SHP77 (cell line): ENCODE data around the gene TCF3.

Source experiments
- DNase-seq, 2 experiments: peaks; one replicate each; lab custom pipeline; 2025; lab: John Stamatoyannopoulos, UW

TCF3 gene

DNA sequence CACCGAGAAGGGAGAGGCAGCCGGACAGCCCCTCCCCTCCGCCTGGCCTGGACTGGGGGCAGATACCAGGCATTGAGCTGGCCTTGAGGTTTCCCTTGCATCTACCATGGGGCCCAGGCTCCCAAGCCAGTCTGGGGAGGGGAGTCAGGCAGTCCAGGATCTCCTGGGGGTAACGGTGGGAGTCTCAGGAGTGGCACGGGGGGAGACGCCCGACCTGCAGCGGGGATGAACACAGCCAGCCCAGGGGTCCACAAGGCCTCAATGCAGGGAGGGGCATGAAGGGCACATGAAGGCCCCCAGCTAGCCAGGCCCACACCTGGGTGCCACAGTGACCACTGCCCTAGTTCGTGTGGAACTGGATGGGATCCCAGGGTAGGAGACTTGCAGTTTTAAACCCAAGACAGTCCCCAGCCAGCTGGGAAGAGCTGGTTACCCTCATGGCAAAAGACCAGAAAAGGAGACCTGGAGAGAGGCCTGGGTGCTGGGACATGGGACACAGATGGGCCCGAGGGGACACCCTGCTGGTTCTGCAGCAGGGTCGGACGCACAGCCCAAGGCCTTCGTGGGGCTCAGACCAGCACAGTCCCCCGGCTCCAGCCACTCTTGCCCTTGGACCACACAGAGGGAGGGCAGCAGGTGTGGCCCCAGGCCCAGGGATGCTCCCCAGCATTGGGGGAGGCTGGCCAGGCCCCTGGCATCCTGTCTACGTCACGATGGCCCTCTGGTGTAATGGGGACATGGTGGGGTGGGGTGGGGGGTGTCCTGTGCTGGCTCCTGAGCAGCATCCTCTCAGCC is 42.5 kb downstream of the TCF3 start:
- DNase-seq = no peak

DNA sequence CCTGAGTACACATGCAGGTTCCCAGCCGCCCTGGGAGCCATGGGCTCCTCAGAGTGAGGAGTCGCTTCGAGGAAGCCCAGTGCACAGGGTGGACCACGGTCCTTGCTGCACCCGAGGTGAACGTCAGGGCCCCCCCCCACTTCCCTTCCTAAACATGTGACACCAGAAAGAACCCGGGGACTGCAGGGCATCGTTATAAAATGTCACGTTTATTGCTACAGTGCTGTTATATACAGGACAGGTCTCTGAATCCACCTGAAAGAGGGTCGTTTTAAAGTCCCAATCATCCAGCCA is 43.4 kb downstream of the TCF3 start:
- no peak for DNase-seq

DNA sequence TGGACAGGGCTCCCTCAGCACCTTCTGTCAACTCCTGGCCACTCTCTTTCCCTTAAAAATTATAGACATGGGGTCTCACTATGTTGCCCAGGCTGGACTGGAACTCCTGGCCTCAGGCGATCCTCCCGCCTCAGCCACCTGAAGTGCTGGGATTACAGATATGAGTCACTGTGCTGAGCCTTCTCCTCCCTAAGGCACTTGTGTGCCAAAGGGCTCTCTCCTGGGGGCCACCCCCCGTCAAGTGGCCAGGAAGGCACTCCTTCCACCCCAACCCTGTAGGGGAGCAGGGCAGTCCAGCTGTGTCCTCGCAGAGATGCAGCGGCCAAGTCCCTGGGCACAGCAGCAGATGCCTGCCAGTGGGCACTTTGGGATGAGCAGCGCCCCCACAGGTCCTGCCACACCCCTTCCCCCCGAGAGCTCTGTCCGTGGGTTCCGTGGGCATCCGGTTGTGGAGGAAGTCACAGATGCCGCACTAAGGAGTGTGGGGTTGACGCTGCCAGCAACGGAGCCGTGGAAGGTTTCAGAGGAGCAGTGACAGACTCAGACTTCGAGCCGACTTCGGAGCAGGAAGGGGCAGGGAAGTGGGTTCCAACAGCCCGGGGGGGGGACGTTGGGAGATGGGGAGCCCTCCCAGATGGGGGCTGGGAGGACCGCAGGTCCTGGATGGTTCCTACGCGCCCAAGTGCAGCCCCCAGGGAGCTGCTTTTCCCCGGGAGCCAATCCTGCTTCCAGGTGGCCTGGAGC is 43.9 kb downstream of the TCF3 start:
- DNase-seq = no peak

DNA sequence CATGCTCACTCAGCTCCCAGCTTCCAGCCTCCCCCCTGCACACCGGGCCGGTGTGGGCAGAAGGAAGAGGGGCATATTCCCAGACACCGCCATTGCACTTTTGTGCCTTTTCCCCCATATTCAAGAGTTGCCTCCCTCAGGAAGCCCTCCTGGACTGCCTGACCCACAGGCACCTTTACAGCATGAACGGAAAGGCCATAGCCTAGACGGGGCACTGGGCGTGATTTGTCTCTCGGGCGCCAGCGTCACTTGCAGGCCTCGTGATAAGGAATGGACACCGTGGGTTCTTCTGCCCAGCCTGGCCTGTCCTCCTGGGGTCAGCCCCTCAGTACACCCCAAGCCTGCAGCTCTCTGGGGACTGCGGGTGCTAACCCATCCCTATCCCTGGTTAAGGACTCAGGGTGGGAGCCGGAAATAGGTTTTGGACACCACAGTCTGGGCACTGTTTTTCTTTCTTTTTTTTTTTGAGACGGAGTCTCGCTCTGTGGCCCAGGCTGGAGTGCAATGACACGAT is 46.2 kb downstream of the TCF3 start:
- DNase-seq = no peak

DNA sequence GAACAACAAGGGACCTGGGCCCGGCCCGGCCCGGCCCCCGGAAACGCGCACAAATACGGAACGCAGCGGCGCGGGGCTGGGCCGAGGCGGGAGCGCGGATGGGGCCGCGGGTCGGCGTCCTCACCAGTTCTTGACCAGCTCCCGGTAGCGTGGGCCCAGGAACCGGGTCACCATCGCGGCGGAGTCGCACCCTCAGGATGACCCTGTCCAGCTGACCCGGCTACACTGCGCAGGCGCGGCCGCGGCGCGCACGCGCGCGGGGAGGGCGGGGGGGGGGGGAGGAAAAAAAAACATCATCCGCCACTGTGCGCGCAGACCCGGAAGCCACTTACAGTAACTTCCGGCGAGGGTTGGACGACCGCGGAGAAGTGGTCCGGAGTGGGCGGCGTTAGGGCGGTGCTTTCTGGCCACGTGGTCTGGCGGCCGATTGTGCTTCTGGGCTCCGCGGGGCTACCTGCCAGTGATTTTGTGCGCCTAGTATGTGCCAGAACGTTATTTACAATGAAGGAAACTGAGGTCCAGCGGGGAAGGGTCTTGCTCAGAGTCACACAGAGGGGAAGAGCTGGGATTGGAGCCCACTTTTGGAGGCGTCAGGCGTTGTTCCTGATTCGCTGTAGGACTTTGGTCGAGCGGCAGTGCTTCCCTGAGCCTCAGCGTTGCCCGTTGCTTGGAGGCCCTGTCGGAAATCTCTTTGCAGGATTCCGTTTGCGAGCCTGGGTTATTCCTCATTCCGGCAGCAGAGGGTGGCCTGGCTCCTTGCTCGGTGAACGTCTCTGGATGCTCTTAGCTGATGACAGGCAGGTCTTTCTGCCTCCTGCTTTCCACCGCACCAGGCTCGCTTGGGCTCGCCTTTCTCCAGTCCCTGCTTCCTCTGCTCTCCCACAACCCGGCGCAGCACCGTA is 46.9 kb downstream of the TCF3 start, which contains the start of gene UQCR11:
UQCR11 (minus strand) TSS at position 227 of the 902 bp plus-strand sequence; CDS start at position 174, 53 bp downstream.
- DNase-seq = peak; percentile 90 to 92

DNA sequence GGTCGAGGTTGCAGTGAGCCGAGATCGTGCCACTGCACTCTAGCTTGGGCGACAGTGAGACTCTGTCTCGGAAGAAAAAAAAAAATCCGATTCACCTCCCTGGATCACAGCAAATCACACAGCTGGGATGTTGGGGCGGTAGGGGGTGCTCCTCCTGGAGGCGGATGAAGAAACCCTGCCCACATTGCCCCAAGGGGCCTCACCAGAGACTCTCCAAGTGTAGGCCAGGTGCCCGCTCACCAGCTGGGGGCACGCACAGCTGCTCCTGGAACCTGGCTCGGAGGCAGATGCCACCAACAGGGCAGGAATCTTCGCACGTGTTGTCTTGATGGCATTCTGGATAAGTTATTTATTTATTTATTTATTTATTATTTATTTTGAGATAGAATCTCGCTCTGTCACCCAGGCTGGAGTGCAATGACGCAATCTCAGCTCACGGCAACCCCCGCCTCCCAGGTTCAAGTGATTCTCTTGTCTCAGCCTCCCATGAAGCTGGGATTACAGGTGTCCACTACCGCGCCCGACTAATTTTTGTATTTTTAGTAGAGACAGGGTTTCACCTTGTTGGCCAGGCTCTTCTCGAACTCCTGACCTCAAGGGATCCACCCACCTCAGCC is 50.2 kb downstream of the TCF3 start:
- DNase-seq = no peak

DNA sequence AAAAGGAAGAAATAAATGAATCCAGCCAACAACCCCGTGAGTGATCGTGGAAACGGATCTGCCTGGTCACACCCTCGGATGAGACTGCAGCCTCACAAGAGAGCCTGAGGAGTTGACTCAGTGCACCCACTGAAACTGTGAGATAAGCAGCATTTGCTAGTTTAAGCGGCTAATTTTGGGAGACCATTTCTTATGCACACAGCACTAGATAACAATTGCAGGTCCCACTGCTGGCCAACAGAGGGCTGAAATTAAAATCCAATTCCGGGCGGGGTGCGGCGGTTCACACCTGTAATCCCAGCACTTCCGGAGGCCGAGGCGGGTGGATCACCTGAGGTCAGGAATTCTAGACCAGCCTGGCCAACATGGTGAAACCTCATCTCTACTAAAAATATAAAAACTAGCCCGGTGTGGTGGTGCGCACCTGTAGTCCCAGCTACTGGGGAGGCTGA is 50.8 kb downstream of the TCF3 start:
- DNase-seq = no peak

DNA sequence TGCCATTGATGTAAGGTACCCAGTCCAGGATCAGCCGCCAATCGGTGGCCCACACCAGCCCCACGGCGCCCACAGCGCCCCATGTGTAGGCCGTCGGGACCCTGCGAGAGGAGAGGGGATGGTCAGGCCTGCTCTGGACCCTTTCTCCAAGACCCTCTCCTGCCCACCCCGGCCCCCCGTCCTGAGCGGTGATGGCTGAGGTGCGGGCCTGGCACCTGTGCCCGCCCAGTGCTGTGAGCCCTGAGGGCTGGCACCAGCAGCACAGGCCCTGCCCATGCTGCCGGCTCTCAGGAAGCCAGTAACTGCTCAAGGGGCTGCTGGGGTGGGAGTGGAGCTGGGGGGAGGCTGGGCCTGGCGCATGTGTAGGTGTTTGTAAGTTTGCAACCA is 53.0 kb downstream of the TCF3 start:
- DNase-seq = no peak

DNA sequence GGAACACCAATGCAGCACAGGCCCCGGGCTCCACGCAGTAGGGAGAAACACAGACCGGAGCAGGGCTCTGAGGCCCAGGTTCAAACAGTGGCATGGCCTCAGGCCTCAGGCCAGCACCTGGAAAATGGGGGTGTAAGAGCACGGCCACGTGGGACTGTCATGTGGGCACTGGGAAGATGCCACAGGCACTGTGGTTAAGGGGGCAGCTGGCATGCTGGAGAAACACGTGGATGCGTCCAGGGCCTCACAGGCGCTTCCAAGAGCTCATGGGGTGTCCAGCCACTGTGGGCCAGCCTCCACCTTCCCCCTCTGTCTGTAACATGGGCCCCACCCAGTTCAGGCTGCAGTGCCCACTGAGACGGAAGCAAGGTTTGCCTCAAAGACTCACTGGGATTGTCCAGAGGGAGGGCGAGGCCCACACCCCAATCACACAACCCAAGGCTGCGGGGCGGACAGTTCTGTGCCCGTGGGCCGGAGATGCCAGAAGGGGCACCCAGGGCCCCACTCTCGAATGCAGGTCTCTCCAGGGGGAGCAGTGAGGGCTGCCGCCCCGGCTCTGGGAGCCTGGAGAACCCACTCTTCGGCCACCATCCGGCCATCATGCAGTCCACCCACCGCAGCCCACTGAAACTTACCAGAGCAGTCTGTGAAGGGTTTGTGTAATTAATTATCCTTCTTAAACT is 53.5 kb downstream of the TCF3 start:
- no peak for DNase-seq

DNA sequence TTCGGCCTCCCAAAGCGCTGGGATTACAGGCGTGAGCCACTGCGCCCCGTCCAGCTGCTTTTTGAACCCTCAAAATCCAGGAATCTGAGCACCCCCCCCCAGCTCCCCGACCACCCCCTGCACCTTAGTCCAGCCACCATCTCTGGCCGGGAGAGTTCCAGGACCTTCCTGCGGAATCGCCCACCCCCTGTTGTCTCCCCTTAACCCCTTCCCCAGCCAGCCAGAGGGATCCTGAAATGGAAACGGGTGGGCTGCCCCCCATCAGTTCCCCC is 59.0 kb downstream of the TCF3 start:
- no peak for DNase-seq

DNA sequence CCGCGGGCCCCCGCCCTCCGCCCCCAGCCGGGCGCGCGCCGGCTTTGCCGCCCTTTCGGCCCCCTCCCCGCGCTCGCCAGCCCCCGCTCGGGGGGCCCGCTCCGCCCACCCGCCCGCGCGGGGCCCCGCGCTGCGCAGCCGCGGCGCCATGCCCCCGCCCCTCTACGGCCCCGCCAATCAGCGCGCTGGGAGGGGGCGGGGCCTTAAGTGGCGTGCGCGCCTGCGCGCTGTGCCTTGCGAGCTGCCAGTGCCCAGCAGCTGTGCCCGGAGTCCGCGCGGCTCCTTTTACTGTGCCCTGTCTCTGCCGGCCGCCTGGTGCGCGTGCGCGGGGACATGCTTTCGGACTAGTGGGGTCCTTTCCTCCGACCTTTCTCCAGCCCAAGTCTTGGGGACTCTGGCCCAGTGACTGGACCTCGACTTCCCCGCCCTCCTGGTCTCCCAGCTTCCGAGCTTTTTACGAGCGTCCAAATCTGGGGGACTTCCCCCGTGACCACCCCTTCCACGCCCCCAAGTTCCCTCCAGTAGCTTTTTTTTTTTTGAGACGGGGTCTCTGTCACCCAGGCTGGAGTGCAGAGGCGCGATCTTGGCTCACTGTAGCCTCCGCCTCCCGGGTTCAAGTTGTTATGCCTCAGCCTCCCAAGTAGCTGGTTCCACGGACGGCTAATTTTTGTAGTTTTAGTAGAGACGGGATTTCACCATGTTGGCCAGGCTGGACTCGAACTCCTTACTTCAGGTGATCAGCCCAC is 59.5 kb downstream of the TCF3 start, which contains the start of gene MBD3:
MBD3 (minus strand) TSS at position 111 of the 746 bp plus-strand sequence. CDS start 234 bp downstream, outside the sequence.
- peak; percentile 89 to 92 for DNase-seq

DNA sequence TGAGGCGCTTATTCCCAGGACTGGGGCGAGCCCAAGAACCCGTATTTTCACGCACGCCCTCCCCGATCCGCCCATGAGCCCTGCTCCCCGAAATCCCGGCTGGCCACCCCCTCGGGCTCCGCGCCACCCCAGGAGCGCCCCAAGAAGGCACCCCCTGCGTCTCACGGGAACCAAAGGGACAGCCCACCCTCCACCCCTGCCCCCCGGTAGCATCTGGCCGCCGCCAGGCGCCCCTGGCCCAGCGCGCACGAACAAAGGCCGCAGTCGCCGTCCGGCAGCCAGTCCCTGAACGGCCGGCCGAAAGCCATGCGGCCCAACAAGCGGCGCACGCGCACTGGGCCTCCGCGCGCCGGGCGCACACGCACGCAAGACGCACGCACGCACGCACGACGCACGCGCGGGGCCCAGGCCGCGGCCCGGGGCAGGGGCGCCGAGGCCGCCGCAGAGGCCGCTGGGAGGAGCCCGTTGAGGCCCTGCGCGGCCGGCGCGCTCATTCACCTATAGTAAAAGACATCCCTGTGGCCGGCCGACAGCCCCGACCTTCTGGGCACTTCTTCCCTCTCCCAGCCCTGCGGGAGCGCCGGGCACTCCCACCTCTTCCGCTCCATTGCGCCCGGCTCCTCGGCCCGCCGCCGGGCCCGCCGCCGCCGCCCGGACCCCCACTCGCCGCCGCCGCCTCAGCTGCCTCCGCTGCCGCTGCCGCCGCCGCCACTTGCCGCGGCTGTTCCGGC is 60.2 kb downstream of the TCF3 start:
- peak; percentile 84 to 87 for DNase-seq

DNA sequence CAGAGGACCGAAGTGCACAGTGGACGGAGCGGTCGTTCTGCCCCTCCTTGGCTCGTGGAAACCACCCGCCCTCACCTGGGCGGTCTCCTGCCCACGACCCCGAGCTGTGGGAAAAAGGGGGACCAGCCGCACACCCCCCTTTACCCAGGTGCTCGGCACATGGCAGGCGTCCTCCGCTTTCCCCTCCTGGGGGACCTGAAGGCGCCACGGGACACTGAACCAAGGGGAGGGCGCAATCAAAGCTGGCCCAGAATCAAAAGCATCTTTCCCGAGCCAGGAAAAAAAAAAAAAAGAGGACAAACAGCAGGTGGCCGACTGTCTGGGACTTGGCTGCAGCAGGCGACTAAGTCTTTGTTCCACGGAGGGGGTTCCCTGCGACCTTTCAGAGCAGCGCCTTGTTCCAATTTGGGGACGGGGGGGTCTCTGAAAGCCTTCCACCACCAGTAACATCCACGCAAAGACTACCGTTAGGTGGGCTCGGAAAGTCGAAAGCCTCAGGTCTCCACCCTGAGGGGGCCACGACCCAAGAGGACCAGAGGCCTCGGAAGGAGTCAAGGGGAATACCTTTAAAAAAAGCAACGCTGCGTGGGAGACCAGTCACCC is 60.9 kb downstream of the TCF3 start:
- DNase-seq = peak in 1 of 2 experiments; percentile 17

DNA sequence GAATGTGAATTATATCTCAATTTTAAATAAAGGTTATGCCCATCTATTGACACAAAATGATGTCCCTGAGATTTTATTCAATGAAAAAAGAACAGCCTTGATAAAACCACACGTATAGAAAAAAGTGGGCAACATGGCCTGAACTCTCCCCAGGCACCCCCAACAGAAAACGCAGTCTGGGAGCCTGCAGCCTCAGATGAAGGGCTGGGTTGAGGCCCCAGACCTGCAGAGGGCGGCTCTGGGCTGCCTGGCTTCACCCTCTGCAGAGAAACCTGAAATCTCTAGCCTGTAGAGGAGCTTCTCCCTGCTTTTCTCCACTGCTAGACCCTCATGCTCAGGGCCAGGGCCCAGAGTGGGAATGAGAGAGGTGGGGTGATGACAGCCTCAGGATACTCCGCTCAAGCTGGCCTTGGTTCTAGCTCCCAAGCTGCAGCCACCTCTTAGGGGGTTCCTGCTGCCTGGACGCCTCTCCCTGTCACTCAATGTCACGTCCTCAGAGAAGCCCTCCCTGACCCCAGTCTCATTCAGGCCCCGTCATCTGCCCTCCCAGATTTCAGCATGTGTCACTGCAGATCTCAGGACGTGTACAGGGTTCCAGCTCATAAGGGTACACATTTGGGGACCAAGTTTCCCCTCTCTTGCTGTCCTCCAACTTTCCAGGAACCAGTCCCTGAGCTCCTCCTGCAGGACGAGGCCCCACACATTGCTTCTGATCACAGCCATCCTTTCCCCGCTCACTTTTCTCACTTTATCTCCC is 61.6 kb downstream of the TCF3 start:
- DNase-seq = no peak

DNA sequence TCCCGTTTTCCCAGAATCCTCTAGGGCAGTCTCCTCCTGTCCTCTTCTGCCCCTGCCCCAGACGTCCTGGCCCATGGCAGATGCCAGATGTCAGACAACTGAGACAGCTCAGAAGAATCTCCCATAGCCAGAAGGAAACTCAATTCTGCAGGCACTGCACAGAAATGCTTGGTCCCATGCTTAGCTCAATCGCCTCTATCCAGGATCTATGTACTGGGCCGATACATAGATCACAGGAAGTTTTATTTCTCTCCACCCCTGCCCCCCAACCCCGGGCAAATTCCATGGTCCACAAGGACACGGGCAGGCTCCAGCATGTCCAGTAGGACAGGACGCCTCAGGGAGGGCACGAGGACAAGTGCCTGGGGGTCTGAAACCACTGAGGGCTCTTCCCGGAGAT is 64.5 kb downstream of the TCF3 start:
- DNase-seq = no peak

DNA sequence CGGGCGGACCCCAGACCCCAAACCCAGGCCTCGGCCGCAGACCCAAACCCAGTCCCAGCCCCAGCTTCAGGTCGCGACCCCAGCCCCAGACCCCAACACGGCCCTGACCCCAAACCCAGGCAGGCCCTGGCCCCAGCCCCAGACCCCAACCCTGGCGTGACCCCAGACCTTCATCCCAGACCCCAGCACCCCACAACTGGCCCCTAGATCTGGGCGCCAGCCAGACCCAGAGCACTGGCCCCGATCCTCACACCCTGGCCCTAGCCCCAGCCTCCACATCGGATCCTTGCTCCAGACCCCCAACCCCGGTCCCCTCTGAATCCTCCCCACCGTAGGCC is 67.2 kb downstream of the TCF3 start:
- DNase-seq = no peak

DNA sequence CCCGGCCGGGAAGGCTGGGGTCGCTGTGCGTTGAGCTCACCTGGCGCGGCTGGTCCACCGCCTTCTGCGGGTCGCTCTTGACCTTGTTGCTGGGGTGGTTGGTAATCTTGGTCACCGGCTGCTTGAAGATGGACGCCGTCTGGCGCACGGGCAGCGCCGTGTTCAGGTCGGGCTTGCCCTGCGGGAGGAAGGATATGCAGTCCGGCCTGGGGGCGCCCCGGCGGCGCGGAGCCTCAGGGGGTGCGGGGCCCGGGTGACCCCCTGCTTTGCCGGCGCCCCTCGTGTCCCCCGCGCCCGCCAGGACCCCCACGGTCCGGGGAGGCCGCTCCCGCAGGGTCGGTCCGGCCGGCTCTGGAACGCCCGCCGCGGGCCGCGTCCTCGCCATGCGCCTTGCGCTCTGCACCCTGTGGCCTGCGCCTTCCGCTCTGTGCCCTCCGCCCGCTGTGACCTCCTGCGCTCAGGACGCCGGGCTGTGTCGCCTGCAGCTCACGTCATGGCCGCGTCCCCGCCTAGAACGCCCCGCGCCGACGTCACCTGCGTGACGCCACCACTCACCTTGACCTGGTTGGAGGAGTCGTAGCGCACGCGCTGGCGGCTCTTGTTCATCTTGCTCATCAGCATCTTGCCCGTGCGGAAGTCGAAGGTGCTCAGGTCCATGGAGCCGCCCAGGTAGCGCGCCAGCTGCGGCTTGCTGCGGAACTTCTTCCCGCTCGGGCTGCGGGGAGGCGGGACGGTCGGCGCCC is 67.7 kb downstream of the TCF3 start:
- DNase-seq = no peak

DNA sequence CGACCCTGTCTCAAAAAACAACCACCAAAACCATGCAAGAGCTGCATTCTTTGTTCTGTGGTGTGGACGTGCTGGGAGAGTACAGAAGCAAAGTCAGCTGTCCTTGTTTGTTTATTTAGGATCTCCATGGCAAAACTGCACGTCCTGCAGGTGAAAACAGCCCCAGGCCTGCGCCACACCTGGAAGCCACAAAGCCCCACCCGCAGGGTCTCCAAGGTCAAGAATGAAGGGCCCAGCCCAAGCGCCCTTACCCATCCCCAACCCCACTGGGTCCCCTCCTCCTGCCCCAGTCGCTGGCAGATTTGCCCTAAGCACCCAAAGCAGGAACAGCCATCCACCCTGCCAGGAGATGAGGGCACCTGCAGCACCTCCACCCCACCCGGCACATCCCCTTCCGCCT is 70.2 kb downstream of the TCF3 start:
- no peak for DNase-seq
